ENCODE data around the gene ISM1. TPM values are rescaled to one million over a fixed set of nuclear protein-coding genes. Genes with fewer than 3 reads are reported as not detected.

ISM1 gene
- total RNA-seq, 4 donors from 2014 or later, result 0.70 to 3.3 (median 1.7) TPM

DNA sequence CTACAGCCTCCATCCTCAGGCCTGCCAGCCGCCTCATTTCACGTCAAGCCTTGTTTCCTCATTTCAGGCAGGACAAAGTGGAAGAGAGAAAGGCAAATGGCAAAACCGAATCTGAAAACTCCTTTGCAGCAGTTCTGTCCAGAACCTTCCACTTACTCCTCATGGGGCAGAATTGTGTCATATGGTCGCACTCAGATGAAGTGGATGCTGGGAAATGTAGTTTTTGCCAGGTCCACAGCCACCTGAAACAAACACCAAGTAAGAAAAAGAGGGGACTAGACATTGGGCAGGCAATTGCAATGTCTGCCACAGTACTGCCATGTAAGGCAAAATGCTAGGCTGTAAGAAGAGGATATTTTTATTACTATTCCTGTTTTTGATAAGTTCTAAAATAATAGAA lies 44.9 kb downstream of the ISM1 start:
- no peak for DNase-seq
- H3K36me3 ChIP-seq, result no peaks in the 10 kb centered on the region
- H3K4me3 ChIP-seq, result no peak overlapping the region
- TF ChIP-seq CTCF (IDR thresholded peaks at IDR 0.05), result no peak
- TF ChIP-seq POLR2A (IDR thresholded peaks at IDR 0.05), result no peak
- H3K27me3 ChIP-seq, result no peaks in the 10 kb centered on the region
- no peak overlapping the region for H3K27ac ChIP-seq
- H3K9me3 ChIP-seq, result no peaks in the 10 kb centered on the region
- no peaks in the 10 kb centered on the region for H3K4me1 ChIP-seq

DNA sequence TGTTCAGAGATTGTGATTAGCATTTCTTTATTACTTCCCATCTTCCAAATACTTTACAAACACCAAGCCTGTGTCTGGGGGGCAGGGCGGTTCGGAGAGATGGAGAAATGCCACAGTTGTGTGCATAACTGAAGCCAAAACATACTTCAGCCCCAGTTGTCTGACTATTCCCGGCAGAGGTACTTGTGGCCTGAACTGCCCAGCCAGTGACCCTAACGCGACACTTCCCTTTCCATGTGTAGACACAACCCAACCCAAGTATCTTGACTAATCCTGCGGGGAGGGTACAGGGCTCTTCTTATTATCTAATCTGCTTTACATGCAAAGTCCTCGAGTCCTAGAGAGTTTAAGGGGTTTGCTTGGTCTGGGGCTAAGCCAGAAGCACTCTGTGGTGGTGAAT lies 46.2 kb downstream of the ISM1 start:
- DNase-seq, result no peak
- TF ChIP-seq POLR2A (IDR thresholded peaks at IDR 0.05) (no peak), CTCF (IDR thresholded peaks at IDR 0.05) (no peak)
- Histone ChIP-seq H3K4me1 (no peaks in the 10 kb centered on the region), H3K27me3 (no peaks in the 10 kb centered on the region), H3K4me3 (no peak overlapping the region), H3K36me3 (no peaks in the 10 kb centered on the region), H3K9me3 (no peaks in the 10 kb centered on the region), H3K27ac (no peak overlapping the region)

DNA sequence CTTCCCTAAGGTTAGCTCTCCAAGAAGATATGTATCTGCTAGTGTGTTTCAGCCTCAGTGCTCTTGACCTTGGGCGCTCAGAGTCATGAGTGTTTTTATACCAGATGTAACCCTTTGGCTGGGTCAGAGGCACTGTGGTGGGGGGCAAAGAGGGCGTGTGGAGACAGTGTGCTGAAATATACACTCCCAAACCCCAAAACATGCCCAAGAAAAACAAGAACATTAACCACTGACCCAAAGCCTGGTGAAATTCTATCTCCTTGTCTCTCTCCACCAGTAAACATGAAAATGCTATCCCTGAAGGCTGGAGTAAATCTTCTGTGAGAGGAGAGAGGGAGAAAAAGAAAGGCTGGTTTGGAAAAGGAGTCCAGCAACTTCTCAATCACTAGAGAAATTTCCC lies 47.9 kb downstream of the ISM1 start:
- Histone ChIP-seq H3K4me3 (no peak overlapping the region), H3K9me3 (no peaks in the 10 kb centered on the region), H3K4me1 (no peaks in the 10 kb centered on the region), H3K36me3 (no peaks in the 10 kb centered on the region), H3K27me3 (no peaks in the 10 kb centered on the region), H3K27ac (no peak overlapping the region)
- no peak for DNase-seq
- TF ChIP-seq CTCF (IDR thresholded peaks at IDR 0.05) (no peak), POLR2A (IDR thresholded peaks at IDR 0.05) (no peak)

DNA sequence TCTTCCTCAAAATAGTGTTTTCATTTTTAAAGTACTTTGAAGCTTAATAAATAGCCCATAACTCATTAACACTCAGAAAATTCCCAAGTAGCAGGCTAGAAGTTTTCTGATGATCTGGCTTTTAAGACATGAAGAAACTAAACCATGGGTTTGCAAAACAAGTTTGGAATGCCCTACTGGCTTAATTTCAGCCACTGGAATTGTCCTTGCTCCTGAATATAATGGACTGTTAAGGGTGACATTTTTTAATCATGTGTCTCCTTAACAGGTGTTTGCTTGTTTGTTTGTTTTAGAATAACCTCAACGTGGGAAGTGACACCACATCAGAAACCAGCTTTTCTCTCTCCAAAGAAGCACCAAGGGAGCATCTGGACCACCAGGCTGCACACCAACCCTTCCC lies 49.1 kb downstream of the ISM1 start:
- H3K4me3 ChIP-seq, result no peak overlapping the region
- no peak for TF ChIP-seq POLR2A (IDR thresholded peaks at IDR 0.05)
- TF ChIP-seq CTCF (IDR thresholded peaks at IDR 0.05), result no peak
- no peak for DNase-seq

GRCh38 chr20:13271098-13271497 lies 50.0 kb downstream of the ISM1 start:
- no peak overlapping the region for H3K4me3 ChIP-seq
- no peak for TF ChIP-seq POLR2A (IDR thresholded peaks at IDR 0.05)
- TF ChIP-seq CTCF (IDR thresholded peaks at IDR 0.05), result no peak
- H3K27ac ChIP-seq, result no peak overlapping the region
- no peaks in the 10 kb centered on the region for H3K36me3 ChIP-seq
- no peaks in the 10 kb centered on the region for H3K4me1 ChIP-seq
- no peaks in the 10 kb centered on the region for H3K9me3 ChIP-seq
- H3K27me3 ChIP-seq, result no peaks in the 10 kb centered on the region
- no peak for DNase-seq

More for the DNA sequence above, 49.1 kb downstream of the ISM1 start:
- H3K27me3 ChIP-seq, result no peaks in the 10 kb centered on the region
- no peaks in the 10 kb centered on the region for H3K4me1 ChIP-seq
- no peak overlapping the region for H3K27ac ChIP-seq
- no peaks in the 10 kb centered on the region for H3K9me3 ChIP-seq
- no peaks in the 10 kb centered on the region for H3K36me3 ChIP-seq
